ENCODE results near the gene ARPP19. TPM values are rescaled to one million over a fixed set of nuclear protein-coding genes. Genes with fewer than 3 reads are reported as not detected.

ARPP19 gene
- total and polyA plus RNA-seq, 10 of the 15 experiments (the other 5 are each of a cell fraction or from before 2014, with no cell fraction given), result 77.2 to 167 (median 121) TPM

- H3K79me2 ChIP-seq (ENCODE audit: control insufficient read depth, insufficient read depth, low read length), result peaks cover 94% of the 10 kb centered on the region
- H3K27ac ChIP-seq (ENCODE audit: control insufficient read depth, insufficient read depth), result peak overlapping the region; percentile 85
- ChIA-PET POLR2A (interaction anchor here (0.6 to 2.1 kb wide), 5 partner anchors 9 to 308 kb away, joined by 3 to 9 read pairs (median 4); no protein-coding TSS in a partner anchor), CTCF (interaction anchor here (0.8 to 2.3 kb wide), 9 partner anchors 9 to 374 kb away, joined by 3 to 8 read pairs (median 4); partner anchors contain the start of genes ATOSA and MYO5A), RAD21 (ENCODE audit: unreplicated experiment) (interaction anchor here (0.8 to 5.7 kb wide), 7 partner anchors 11 to 296 kb away, joined by 3 to 42 read pairs (median 3); partner anchors contain the start of gene ARPP19), SMC1A (ENCODE audit: uncharacterized antibody, unreplicated experiment) (interaction anchor here (0.6 to 1.8 kb wide), 11 partner anchors 9 to 227 kb away, joined by 3 to 9 read pairs (median 4); no protein-coding TSS in a partner anchor)
- intact Hi-C loops (cut with micrococcal nuclease; ENCODE audit: unreplicated experiment) (no loop called here), in situ Hi-C loops (cut with MboI) (no loop called here)
- H3K9ac ChIP-seq (ENCODE audit: control insufficient read depth, insufficient read depth, low read length), result peak overlapping the region; percentile 49
- ATAC-seq (peak; percentile 83), FAIRE-seq (peak; percentile 44), DNase-seq (ENCODE audit: low read depth, low spot score) (peak; percentile 84)
- H3K9me3 ChIP-seq (replicated peaks; ENCODE audit: control insufficient read depth, insufficient read depth, low read length), result no peaks in the 10 kb centered on the region; the same call in 2 of the 3 replicates
- H3K4me3 ChIP-seq, result peak overlapping the region; percentile 50; the same call in 1 of the 2 replicates
- H3K4me2 ChIP-seq (ENCODE audit: control insufficient read depth, insufficient read depth), result peak overlapping the region; percentile 90
- no peak overlapping the region for H2AFZ ChIP-seq (ENCODE audit: control insufficient read depth, low read depth, low read length)
- H3K36me3 ChIP-seq (ENCODE audit: control insufficient read depth in 2 of 2, insufficient read depth in 2 of 2, low read length in 1 of 2), result peaks cover 4 to 8% of the 10 kb centered on the region in 2 experiments
- H3K27me3 ChIP-seq (replicated peaks in 1 of 2; ENCODE audit: control insufficient read depth in 2 of 2, insufficient read depth in 2 of 2, low read length in 1 of 2), result no peaks in the 10 kb centered on the region
- no TSS peak for BruUV-seq (replicated peaks)
- peaks cover 33% of the 10 kb centered on the region for H3K4me1 ChIP-seq (ENCODE audit: control insufficient read depth, insufficient read depth, low read length)
- WGBS (ENCODE audit: insufficient coverage, insufficient replicate concordance, low lambda C conversion rate, missing lambda C conversion rate), result 0% methylated on average over 4 of the region's 5 CpGs
- H4K20me1 ChIP-seq (ENCODE audit: control insufficient read depth, insufficient read depth), result no peaks in the 10 kb centered on the region
- TF ChIP-seq CBX5 (IDR thresholded peaks at IDR 0.05; ENCODE audit: low read depth) (no peak), DPF2 (IDR thresholded peaks at IDR 0.05) (no peak), ATF3 (IDR thresholded peaks at IDR 0.05; ENCODE audit: borderline replicate concordance, extremely low read depth, low read depth, low read length) (no peak), HDGF (IDR thresholded peaks at IDR 0.05) (no peak; the same call in 1 of the 2 replicates), SREBF1 (IDR thresholded peaks at IDR 0.05; ENCODE audit: low read length) (no peak), NR2F1 (conservative IDR thresholded peaks at IDR 0.05) (no peak), JUND (IDR thresholded peaks at IDR 0.05; ENCODE audit: low read depth, low read length) (no peak), NFXL1 (IDR thresholded peaks at IDR 0.05; ENCODE audit: borderline replicate concordance) (no peak), NR2C2 (IDR thresholded peaks at IDR 0.05; ENCODE audit: borderline replicate concordance, control insufficient read depth, insufficient read length, low read depth) (no peak), E4F1 (IDR thresholded peaks at IDR 0.05; ENCODE audit: borderline replicate concordance, partially characterized antibody) (no peak), TBL1XR1 (IDR thresholded peaks at IDR 0.05; ENCODE audit: low read depth, low read length) (no peak), USF2 (IDR thresholded peaks at IDR 0.05; ENCODE audit: borderline replicate concordance, low read depth, low read length) (no peak), FOXM1 (IDR thresholded peaks at IDR 0.05; ENCODE audit: low read depth, low read length) (0 out of 2 replicates have a peak, but pooled peaks have one; percentile 17), CHD4 (IDR thresholded peaks at IDR 0.05) (no peak), ZNF384 (IDR thresholded peaks at IDR 0.05; ENCODE audit: borderline replicate concordance, low read depth, low read length) (peak; percentile 74; the same call in 1 of the 2 replicates), SRF (IDR thresholded peaks at IDR 0.05; ENCODE audit: low read depth in 2 of 2, low read length in 2 of 2) (no peak), EZH2 (IDR thresholded peaks at IDR 0.05; ENCODE audit: borderline replicate concordance, control insufficient read depth, low read depth, low read length) (no peak), NFYB (IDR thresholded peaks at IDR 0.05; ENCODE audit: insufficient read depth, low read depth, low read length) (no peak)
These were observed 10.6 kb downstream of the ARPP19 start for GRCh38 chr15:52558196-52558595.

All from GM12878 (cell line).